Stomach (tissue), 9 donors: ENCODE results near the gene GUCY2C. TPM values are rescaled to one million over a fixed set of nuclear protein-coding genes. Genes with fewer than 3 reads are reported as not detected.

Experiments
- DNase-seq, 2 donors: peaks; one replicate each; pipeline versions ENCODE4 v3.0.0 to v3.0.0-alpha.2; 2013 to 2019
- H3K27ac ChIP-seq, 5 donors: fragments of 200-600 bp in 4 of 5; sonication (generic) in 4 of 5; one replicate each; pipeline ENCODE4 v1.5.1; 2013 to 2019; ENCODE audit warnings: mild to moderate bottlenecking in 1 of 5, moderate library complexity in 1 of 5
- H3K27me3 ChIP-seq, 3 donors: fragments of 200-600 bp; sonication (generic); one replicate each; pipeline ENCODE4 v1.5.1; 2017 to 2019; ENCODE audit warnings: mixed run types in 1 of 3
- H3K36me3 ChIP-seq, 4 donors: fragments of 200-600 bp; sonication (generic); 1 replicate in 3 of 4; 2 replicates in 1 of 4; pipeline ENCODE4 v1.5.1; 2016 to 2019
- H3K4me1 ChIP-seq, 4 donors: fragments of 200-600 bp; sonication (generic); one replicate each; pipeline ENCODE4 v1.5.1; 2016 to 2019
- H3K4me3 ChIP-seq, 4 donors: fragments of 200-600 bp; sonication (generic) in 3 of 4; one replicate each; pipeline ENCODE4 v1.5.1; 2016 to 2019; ENCODE audit warnings: mild to moderate bottlenecking in 1 of 4
- H3K9me3 ChIP-seq, 4 donors: fragments of 200-600 bp; sonication (generic); one replicate each; pipeline ENCODE4 v1.5.1; 2016 to 2019
- EP300 ChIP-seq: sonication (generic); formaldehyde crosslinking; IDR thresholded peaks from one replicate; pipeline ENCODE4 v1.6.1; 2017; ENCODE audit warnings: antibody characterized with exemption
- POLR2A ChIP-seq, 4 donors: fragments of 450-650 bp; IDR thresholded peaks; one replicate each; pipeline ENCODE4 v1.6.1; 2016; ENCODE audit warnings: antibody characterized with exemption in 4 of 4, control low read depth in 2 of 4, mild to moderate bottlenecking in 1 of 4, moderate library complexity in 1 of 4
- POLR2AphosphoS5 ChIP-seq, 3 donors: sonication (generic); formaldehyde crosslinking; IDR thresholded peaks; one replicate each; pipeline ENCODE4 v1.6.1; 2016; ENCODE audit warnings: antibody characterized with exemption in 3 of 3
- WGBS, 5 donors: extraction: QIAGEN DNeasy Blood & Tissue Kit in 3 of 5; methylation state at CpG; one replicate each; pipeline versions ENCODE4 v1.1.5 to v1.1.7; 2013 to 2018; 5-methylcytosine and 5-hydroxymethylcytosine counted together
- intact Hi-C: fragments of 100-400 bp; cut with DNase I; formaldehyde crosslinking; loops from one replicate; pipeline ENCODE4 v1.15.1; 2023; ENCODE audit warnings: low total_unique reads
- polyA plus RNA-seq, 3 donors: library from polyadenylated mRNA; stranded (reverse); fragments of 200-250 nt; gene quantifications; one replicate each; pipeline ENCODE4 v1.2.3, GENCODE V29; 2013
- total RNA-seq, 5 donors: library from RNA; depleted of rRNA; stranded (reverse); fragments of >200 nt; gene quantifications; one replicate each; pipeline versions ENCODE4 v1.1.0 to v1.2.3, GENCODE V29; 2014 to 2016
- TF ChIP-seq, protein P1 (sequence below), 7 experiments: fragments of 450-650 bp in 4 of 7; fragments of 200-600 bp in 3 of 7; sonication (generic) in 3 of 7; IDR thresholded peaks; one replicate each; pipeline ENCODE4 v1.5.1; 2016 to 2019; ENCODE audit warnings: antibody characterized with exemption in 7 of 7, control low read depth in 2 of 7, mild to moderate bottlenecking in 1 of 7
- donor health status: healthy with polysubstance abuse.
- donor health status: Bipolar disorder and iron deficiency.
- donor health status: healthy.

The GUCY2C gene
- total and polyA plus RNA-seq, 8 donors, result 0.05 to 31.0 (median 1.4) TPM; not detected in 4

DNA sequence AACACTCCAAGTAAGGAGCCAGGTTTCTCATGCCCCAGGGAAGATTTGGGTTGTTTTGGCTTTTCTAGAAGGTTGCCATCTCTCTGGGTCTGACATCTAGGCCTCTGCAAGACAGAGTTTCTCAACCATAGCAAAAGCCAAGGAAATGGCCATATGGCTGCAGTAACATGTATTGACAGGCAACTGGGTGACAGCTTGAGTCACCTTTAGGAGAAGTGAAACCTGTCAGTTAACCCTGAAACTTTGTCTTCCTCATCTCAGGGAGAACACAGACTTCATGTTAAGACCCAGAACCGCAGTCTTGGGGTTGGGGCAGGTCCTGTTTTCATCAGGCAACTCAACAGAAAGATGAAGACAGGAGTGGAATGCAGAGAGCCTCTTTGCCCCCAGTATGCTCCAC is 82.7 kb downstream of the GUCY2C start:
- no peaks in the 10 kb centered on the region for H3K27me3 ChIP-seq
- H3K9me3 ChIP-seq, result peaks cover 0 to 16% (median 3%) of the 10 kb centered on the region in 4 donors
- WGBS, 5 donors, result 71 to 92% (median 84%) methylated on average over 1 of the region's 1 CpG
- H3K36me3 ChIP-seq, result no peaks in the 10 kb centered on the region
- H3K4me1 ChIP-seq, result peaks cover 0 to 23% (median 0%) of the 10 kb centered on the region in 4 donors
- DNase-seq, result peak in 1 of 2 donors; percentile 26
- TF ChIP-seq POLR2AphosphoS5 (IDR thresholded peaks at IDR 0.05) (no peak), POLR2A (IDR thresholded peaks at IDR 0.05) (no peak)
- no peak overlapping the region for H3K27ac ChIP-seq
- intact Hi-C loops, result no loop called here
- no peak overlapping the region for H3K4me3 ChIP-seq

DNA sequence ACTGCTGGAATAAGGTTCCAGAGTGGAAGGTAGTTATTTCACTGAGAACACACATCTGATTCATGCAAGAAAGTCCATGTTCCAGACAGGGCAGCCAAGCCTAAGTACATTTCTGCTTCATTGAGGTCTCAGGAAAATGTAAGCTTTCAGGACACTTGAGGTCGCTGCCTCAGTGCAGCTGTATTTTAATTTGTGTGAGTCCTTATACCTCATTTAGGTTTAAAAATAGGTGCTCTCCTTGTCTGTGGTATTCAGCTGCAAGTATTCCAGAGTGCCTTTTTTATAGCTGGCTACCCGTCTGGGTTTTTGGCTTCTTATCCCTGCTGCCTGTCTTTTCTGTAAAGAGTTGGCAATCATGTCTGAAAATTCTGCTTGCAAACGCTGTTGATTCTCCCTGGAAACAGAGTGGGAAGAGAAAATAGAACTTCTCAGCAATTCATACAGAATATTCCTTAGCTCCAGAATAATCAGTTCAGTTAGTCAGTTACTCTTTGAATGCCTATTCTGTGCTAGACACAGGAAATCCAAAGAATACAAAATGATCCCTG is 83.4 kb downstream of the GUCY2C start:
- WGBS, 5 donors, result 63 to 83% (median 70%) methylated on average over 3 of the region's 3 CpGs
- H3K36me3 ChIP-seq, result no peaks in the 10 kb centered on the region
- DNase-seq, result no peak
- TF ChIP-seq POLR2A (IDR thresholded peaks at IDR 0.05), result no peak
- TF ChIP-seq, protein P1, sequence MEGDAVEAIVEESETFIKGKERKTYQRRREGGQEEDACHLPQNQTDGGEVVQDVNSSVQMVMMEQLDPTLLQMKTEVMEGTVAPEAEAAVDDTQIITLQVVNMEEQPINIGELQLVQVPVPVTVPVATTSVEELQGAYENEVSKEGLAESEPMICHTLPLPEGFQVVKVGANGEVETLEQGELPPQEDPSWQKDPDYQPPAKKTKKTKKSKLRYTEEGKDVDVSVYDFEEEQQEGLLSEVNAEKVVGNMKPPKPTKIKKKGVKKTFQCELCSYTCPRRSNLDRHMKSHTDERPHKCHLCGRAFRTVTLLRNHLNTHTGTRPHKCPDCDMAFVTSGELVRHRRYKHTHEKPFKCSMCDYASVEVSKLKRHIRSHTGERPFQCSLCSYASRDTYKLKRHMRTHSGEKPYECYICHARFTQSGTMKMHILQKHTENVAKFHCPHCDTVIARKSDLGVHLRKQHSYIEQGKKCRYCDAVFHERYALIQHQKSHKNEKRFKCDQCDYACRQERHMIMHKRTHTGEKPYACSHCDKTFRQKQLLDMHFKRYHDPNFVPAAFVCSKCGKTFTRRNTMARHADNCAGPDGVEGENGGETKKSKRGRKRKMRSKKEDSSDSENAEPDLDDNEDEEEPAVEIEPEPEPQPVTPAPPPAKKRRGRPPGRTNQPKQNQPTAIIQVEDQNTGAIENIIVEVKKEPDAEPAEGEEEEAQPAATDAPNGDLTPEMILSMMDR (IDR thresholded peaks at IDR 0.05), result no peak
- TF ChIP-seq EP300, result no peak
- TF ChIP-seq POLR2AphosphoS5 (IDR thresholded peaks at IDR 0.05), result no peak
- no peak overlapping the region for H3K27ac ChIP-seq
- H3K4me1 ChIP-seq, result peaks cover 0 to 23% (median 0%) of the 10 kb centered on the region in 4 donors
- intact Hi-C loops, result no loop called here
- H3K9me3 ChIP-seq, result peaks cover 0 to 18% (median 3%) of the 10 kb centered on the region in 4 donors
- no peaks in the 10 kb centered on the region for H3K27me3 ChIP-seq
- H3K4me3 ChIP-seq, result no peak overlapping the region

DNA sequence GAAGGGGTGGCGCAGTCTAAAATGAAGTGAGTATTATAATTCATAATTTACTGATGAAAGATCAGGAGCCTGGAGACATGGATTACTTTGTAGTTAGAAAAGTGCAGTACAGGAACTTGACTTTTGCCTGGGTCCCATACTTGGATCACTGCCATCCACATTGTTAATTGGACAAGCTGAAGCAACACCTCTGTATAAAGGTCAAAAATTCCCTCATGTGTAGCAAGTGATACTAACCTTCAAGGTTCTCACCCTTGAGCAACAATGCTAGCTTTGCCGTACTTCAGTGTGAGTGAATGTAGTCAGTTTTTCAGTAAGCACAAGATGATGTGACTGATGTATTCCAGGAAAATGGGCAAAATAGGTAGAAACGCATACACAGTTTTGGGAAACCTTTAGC is 84.1 kb downstream of the GUCY2C start:
- H3K27me3 ChIP-seq, result no peaks in the 10 kb centered on the region
- intact Hi-C loops, result no loop called here
- 88 to 97% (median 96%) methylated on average over 3 of the region's 3 CpGs for WGBS, 5 donors
- H3K36me3 ChIP-seq, result no peaks in the 10 kb centered on the region
- peaks cover 0 to 26% (median 5%) of the 10 kb centered on the region in 4 donors for H3K9me3 ChIP-seq
- TF ChIP-seq, protein P1 (IDR thresholded peaks at IDR 0.05), result no peak
- TF ChIP-seq EP300 (no peak), POLR2AphosphoS5 (IDR thresholded peaks at IDR 0.05) (no peak), POLR2A (IDR thresholded peaks at IDR 0.05) (no peak)
- H3K4me3 ChIP-seq, result no peak overlapping the region
- no peak overlapping the region for H3K27ac ChIP-seq
- DNase-seq, result no peak
- H3K4me1 ChIP-seq, result peaks cover 0 to 23% (median 0%) of the 10 kb centered on the region in 4 donors

DNA sequence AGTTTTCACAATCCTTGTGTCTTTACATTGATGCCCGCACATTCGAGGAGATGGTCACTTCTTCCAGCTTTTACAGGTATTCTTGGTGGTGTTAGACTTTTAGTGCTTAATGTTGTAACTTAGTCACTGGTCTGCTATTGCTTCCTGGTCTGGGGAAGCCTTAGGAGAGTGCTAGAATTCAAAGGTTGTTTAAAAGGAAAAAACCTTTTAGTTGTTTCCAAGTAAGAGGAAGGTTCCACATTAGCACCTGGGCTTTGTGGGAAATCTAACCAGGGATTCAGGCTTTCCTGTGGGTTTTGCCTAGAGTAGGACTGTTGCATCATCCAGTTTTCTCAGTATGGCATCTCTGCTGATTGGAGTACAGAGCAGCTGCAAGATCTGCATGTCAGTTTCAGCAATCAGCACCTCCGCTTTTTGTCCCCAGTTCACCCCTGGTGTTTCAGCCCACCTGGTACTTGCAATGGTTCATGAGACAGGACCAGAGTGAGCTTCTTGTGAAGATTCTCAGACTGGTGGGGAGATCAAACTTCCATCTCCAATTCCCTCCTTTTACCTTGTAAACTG is 84.7 kb downstream of the GUCY2C start:
- 92 to 98% (median 95%) methylated on average over 3 of the region's 3 CpGs for WGBS, 5 donors
- H3K4me1 ChIP-seq, result peaks cover 0 to 23% (median 0%) of the 10 kb centered on the region in 4 donors
- no peaks in the 10 kb centered on the region for H3K27me3 ChIP-seq
- no peak for TF ChIP-seq EP300
- TF ChIP-seq POLR2A (IDR thresholded peaks at IDR 0.05), result no peak
- TF ChIP-seq, protein P1 (IDR thresholded peaks at IDR 0.05), result no peak
- no peak for TF ChIP-seq POLR2AphosphoS5 (IDR thresholded peaks at IDR 0.05)
- DNase-seq, result no peak
- H3K27ac ChIP-seq, result no peak overlapping the region
- intact Hi-C loops, result no loop called here
- peaks cover 0 to 31% (median 7%) of the 10 kb centered on the region in 4 donors for H3K9me3 ChIP-seq
- H3K4me3 ChIP-seq, result no peak overlapping the region
- no peaks in the 10 kb centered on the region for H3K36me3 ChIP-seq

DNA sequence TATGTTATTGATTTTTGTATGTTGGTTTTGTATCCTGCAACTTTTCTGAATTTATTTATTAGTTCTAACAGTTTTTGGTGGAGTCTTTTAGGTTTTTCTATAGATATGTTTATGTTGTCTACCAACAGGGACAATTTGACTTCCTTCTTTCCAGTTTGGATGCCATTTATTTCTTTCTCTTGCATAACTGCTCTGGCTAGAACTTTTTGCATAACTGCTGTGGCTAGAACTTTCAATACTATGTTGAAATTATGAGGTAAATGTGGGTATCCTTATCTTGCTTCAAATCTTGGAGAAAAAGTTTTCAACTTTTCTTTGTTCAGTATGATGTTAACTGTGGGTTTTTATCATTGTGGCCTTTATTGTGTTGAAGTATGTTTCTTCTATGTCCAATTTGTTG is 88.8 kb downstream of the GUCY2C start:
- DNase-seq, result no peak
- Histone ChIP-seq H3K4me3 (no peak overlapping the region), H3K27me3 (no peaks in the 10 kb centered on the region), H3K27ac (no peak overlapping the region), H3K36me3 (no peaks in the 10 kb centered on the region), H3K4me1 (peaks cover 0 to 7% (median 0%) of the 10 kb centered on the region in 4 donors), H3K9me3 (peaks cover 0 to 68% (median 23%) of the 10 kb centered on the region in 4 donors)
- intact Hi-C loops, result no loop called here
- no peak for TF ChIP-seq EP300
